K562 (cell line): ENCODE measurements around the gene GGCT. TPM values are rescaled to one million over a fixed set of nuclear protein-coding genes. Genes with fewer than 3 reads are reported as not detected.

Experiments used
- BRD9 ChIP-seq: fragments of 450-650 bp; IDR thresholded peaks from 2 replicates; pipeline ENCODE4 v1.6.1; 2018; ENCODE audit warnings: low read depth; ENCODE audit not compliant: partially characterized antibody
- ELF2 ChIP-seq: fragments of 250-450 bp; sonication (Bioruptor Pico); IDR thresholded peaks from 2 replicates; pipeline ENCODE4 v1.5.0; 2021; ENCODE audit warnings: mild to moderate bottlenecking
- GABPA ChIP-seq: fragments of 200-800 bp; sonication (Bioruptor generic); conservative IDR thresholded peaks from 2 replicates; pipeline ENCODE4 v1.6.1; 2016; ENCODE audit warnings: low read depth, missing genetic modification characterization, missing compliant biosample characterization
- MXD1 ChIP-seq: fragments of 250-450 bp; sonication (Bioruptor Pico); IDR thresholded peaks from 2 replicates; pipeline ENCODE4 v1.8.0; 2021; ENCODE audit warnings: borderline replicate concordance, mild to moderate bottlenecking, moderate library complexity; ENCODE audit not compliant: poor library complexity, severe bottlenecking
- NFE2 ChIP-seq: IDR thresholded peaks from 2 replicates; pipeline ENCODE4 v1.6.1; 2014; ENCODE audit warnings: antibody characterized with exemption, low read depth
- NFIX ChIP-seq: fragments of 250-450 bp; sonication (Bioruptor Pico); IDR thresholded peaks from 2 replicates; pipeline ENCODE4 v1.4.0; 2020; ENCODE audit warnings: low read depth, mild to moderate bottlenecking, moderate library complexity
- NR1H2 ChIP-seq: sonication (generic); formaldehyde crosslinking; IDR thresholded peaks from 2 replicates; pipeline ENCODE4 v1.4.0; 2020; ENCODE audit warnings: mild to moderate bottlenecking, missing genetic modification reagents
- PYGO2 ChIP-seq: fragments of 450-650 bp; IDR thresholded peaks from 2 replicates; pipeline ENCODE4 v1.6.1; 2016; ENCODE audit warnings: mild to moderate bottlenecking, missing genetic modification characterization, moderate library complexity, missing compliant biosample characterization
- ZBTB12 ChIP-seq: fragments of 250-450 bp; sonication (Bioruptor Pico); IDR thresholded peaks from 2 replicates; pipeline ENCODE4 v1.4.0; 2020
- ZBTB2 ChIP-seq: fragments of 450-650 bp; IDR thresholded peaks from 2 replicates; pipeline ENCODE4 v1.6.1; 2016; ENCODE audit warnings: antibody characterized with exemption
- ZNF175 ChIP-seq: fragments of 200-800 bp; sonication (Bioruptor generic); IDR thresholded peaks from 2 replicates; pipeline ENCODE4 v1.6.1; 2016; ENCODE audit warnings: low read depth, mild to moderate bottlenecking, missing genetic modification characterization, missing compliant biosample characterization
- ZNF584 ChIP-seq: fragments of 200-800 bp; sonication (Bioruptor generic); IDR thresholded peaks from 2 replicates; pipeline ENCODE4 v1.6.1; 2016; ENCODE audit warnings: low read depth, mild to moderate bottlenecking, missing genetic modification characterization, missing compliant biosample characterization
- polyA plus RNA-seq, 8 experiments: library from polyadenylated mRNA; depleted of rRNA in 4 of 8; stranded (reverse) in 5 of 8; unstranded in 3 of 8; fragments of >200 nt; fragmentation: Nextera tagmentation in 2 of 8; fragmentation: Illumina TruSeq in 1 of 8; extraction: Ambion mirVana in 2 of 8; extraction: Trizol in 1 of 8; gene quantifications; 2 replicates each; pipeline versions ENCODE4 v1.2.1 to v1.2.3, GENCODE V29; 2011 to 2014; ENCODE audit warnings: inconsistent platforms in 1 of 8, missing spikeins in 1 of 8
- total RNA-seq, 7 experiments: library from RNA; depleted of rRNA in 6 of 7; stranded (reverse); fragments of >200 nt in 6 of 7; fragmentation: Illumina TruSeq in 2 of 7; extraction: Trizol in 2 of 7; gene quantifications; 2 replicates each; pipeline versions ENCODE4 v1.2.1 to v1.2.3, GENCODE V29; 2011 to 2021; ENCODE audit warnings: low replicate concordance in 1 of 7

The GGCT gene
- total and polyA plus RNA-seq, 9 of the 15 experiments (the other 6 are each of a cell fraction or from before 2014, with no cell fraction given): 79.0 to 349 (median 136) TPM

DNA sequence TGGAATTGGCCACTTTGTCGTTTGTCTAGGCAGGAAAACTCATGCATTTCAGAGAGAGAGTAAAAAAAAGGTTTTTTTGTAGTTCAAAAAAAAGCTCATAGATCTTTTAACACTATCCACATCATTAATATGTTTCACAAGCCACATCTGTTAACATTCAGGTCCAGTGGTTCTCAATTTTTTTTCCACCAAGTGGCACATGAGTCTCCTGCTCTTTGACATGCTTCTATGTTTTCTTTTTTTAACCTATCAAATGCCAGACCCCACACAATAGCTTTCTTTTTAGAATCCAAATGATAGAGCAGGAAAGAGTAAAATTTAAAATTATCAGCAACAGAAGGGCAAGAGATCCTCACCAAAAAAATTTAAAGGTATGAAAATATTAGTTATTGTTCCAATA, 46.3 kb downstream of the GGCT start (continued):
- TF ChIP-seq ZBTB12 (CRISPR knock-in tag) (no peak), ELF2 (CRISPR knock-in tag) (no peak), NFE2 (no peak), MXD1 (CRISPR knock-in tag) (no peak), ZBTB2 (no peak), NFIX (CRISPR knock-in tag) (no peak), NR1H2 (CRISPR knock-in tag) (no peak), ZNF175 (no peak), BRD9 (no peak), ZNF584 (no peak), GABPA (tag) (no peak), PYGO2 (tag) (no peak)
